Endothelial cell of umbilical vein (primary cell): ENCODE results near the gene MEF2D. TPM values are rescaled to one million over a fixed set of nuclear protein-coding genes. Genes with fewer than 3 reads are reported as not detected.

ENCODE experiments used
- BruUV-seq: library from RNA; stranded (reverse); fragments of 400-500 nt; replicated peaks from 2 replicates; lab custom pipeline; 2021; lab: Mats Ljungman, UMichigan
- CTCF ChIA-PET: fragments of 300-600, 350-600 bp; sonication (Branson Sonifier 250); formaldehyde crosslinking; loops from one replicate; lab custom pipeline; 2021; ENCODE audit warnings: antibody characterized with exemption, inconsistent platforms; lab: Charles Lee
- POLR2A ChIA-PET: fragments of 300-600, 350-600 bp; sonication (Branson Sonifier 250); formaldehyde crosslinking; loops from one replicate; lab custom pipeline; 2021; ENCODE audit warnings: antibody characterized with exemption, inconsistent platforms; lab: Charles Lee
- DNase-seq: peaks from one replicate; pipeline ENCODE4 v3.0.0-alpha.2; 2011; ENCODE audit warnings: low read depth, low spot score
- FAIRE-seq: peaks from 2 replicates; lab custom pipeline; 2011; peaks lifted over from hg19 to GRCh38; lab: Jason Lieb, UNC
- H2AFZ ChIP-seq: 2 replicates; pipeline ENCODE4 v1.6.0; 2012; ENCODE audit warnings: low read depth, low read length, control low read depth, inconsistent platforms
- H3K27ac ChIP-seq: 2 replicates; pipeline ENCODE4 v1.5.1; 2011; ENCODE audit warnings: low read depth, mild to moderate bottlenecking, control low read depth, low read length, moderate library complexity; ENCODE audit not compliant: insufficient read depth
- H3K27me3 ChIP-seq, 2 experiments: 2 replicates each; pipeline versions ENCODE4 v1.6.0 to v1.6.1; 2011; ENCODE audit warnings: low read length in 2 of 2, mixed read lengths in 1 of 2; ENCODE audit not compliant: control insufficient read depth in 2 of 2, insufficient read depth in 2 of 2
- H3K36me3 ChIP-seq, 2 experiments: 2 replicates in 1 of 2; 3 replicates in 1 of 2; pipeline ENCODE4 v1.5.1; 2011; ENCODE audit warnings: low read length in 2 of 2, mild to moderate bottlenecking in 1 of 2, moderate library complexity in 1 of 2; ENCODE audit not compliant: control insufficient read depth in 2 of 2, insufficient read depth in 2 of 2; ENCODE audit errors: extremely low read depth in 1 of 2
- H3K4me1 ChIP-seq: 3 replicates; pipeline ENCODE4 v1.5.1; 2011; ENCODE audit warnings: mild to moderate bottlenecking, low read length; ENCODE audit not compliant: control insufficient read depth, insufficient read depth; ENCODE audit errors: extremely low read depth
- H3K4me2 ChIP-seq: 2 replicates; pipeline ENCODE4 v1.6.1; 2011; ENCODE audit warnings: low read length, control low read depth, mixed read lengths; ENCODE audit not compliant: insufficient read depth
- H3K4me3 ChIP-seq, 3 experiments: fragments of 200-600 bp in 1 of 3; sonication (generic), shearing (Covaris generic) in 1 of 3; replicated peaks in 1 of 3; 2 replicates each; pipeline ENCODE4 v1.5.1; 2011 to 2016; ENCODE audit warnings: control low read depth in 3 of 3, low read length in 3 of 3, mild to moderate bottlenecking in 2 of 3, inconsistent platforms in 1 of 3, low read depth in 1 of 3, moderate library complexity in 1 of 3; ENCODE audit not compliant: insufficient read depth in 1 of 3
- H3K79me2 ChIP-seq: 2 replicates; pipeline ENCODE4 v1.6.0; 2012; ENCODE audit warnings: low read length, inconsistent platforms; ENCODE audit not compliant: control insufficient read depth, insufficient read depth
- H3K9ac ChIP-seq: replicated peaks from 2 replicates; pipeline ENCODE3; 2011; ENCODE audit warnings: low read length, control low read depth; ENCODE audit not compliant: insufficient read depth; ENCODE audit errors: extremely low read depth
- H3K9me1 ChIP-seq: replicated peaks from 3 replicates; pipeline ENCODE4 v1.6.0; 2011; ENCODE audit warnings: mild to moderate bottlenecking, low read length; ENCODE audit not compliant: control insufficient read depth, insufficient read depth; ENCODE audit errors: extremely low read depth
- H3K9me3 ChIP-seq: replicated peaks from 2 replicates; pipeline ENCODE4 v1.5.1; 2012; ENCODE audit warnings: low read length, inconsistent platforms; ENCODE audit not compliant: control insufficient read depth, insufficient read depth
- H4K20me1 ChIP-seq: replicated peaks from 2 replicates; pipeline ENCODE3; 2011; ENCODE audit warnings: mild to moderate bottlenecking, low read length; ENCODE audit not compliant: control insufficient read depth, insufficient read depth; ENCODE audit errors: extremely low read depth
- EZH2 ChIP-seq: IDR thresholded peaks from 2 replicates; pipeline ENCODE4 v1.6.1; 2012; ENCODE audit warnings: borderline replicate concordance, low read depth, mild to moderate bottlenecking, moderate library complexity, low read length, inconsistent platforms; ENCODE audit not compliant: severe bottlenecking
- FOS ChIP-seq: IDR thresholded peaks from 2 replicates; pipeline ENCODE4 v1.6.1; 2011; ENCODE audit warnings: mild to moderate bottlenecking, low read length, moderate library complexity, borderline replicate concordance; ENCODE audit not compliant: insufficient read depth
- GATA2 ChIP-seq: IDR thresholded peaks from 2 replicates; pipeline ENCODE4 v1.7.0; 2011; ENCODE audit warnings: low read depth, mild to moderate bottlenecking, moderate library complexity, mixed read lengths, low read length; ENCODE audit not compliant: insufficient read length, insufficient read depth
- JUN ChIP-seq: IDR thresholded peaks from 2 replicates; pipeline ENCODE4 v1.6.1; 2011; ENCODE audit warnings: borderline replicate concordance, low read depth; ENCODE audit not compliant: insufficient read length, insufficient read depth
- MYC ChIP-seq: IDR thresholded peaks from one replicate; pipeline ENCODE4 v1.6.1; 2011; ENCODE audit warnings: mild to moderate bottlenecking, low read depth, low read length
- POLR2A ChIP-seq: IDR thresholded peaks from 2 replicates; pipeline ENCODE4 v1.6.1; 2012; ENCODE audit warnings: low read depth, mild to moderate bottlenecking, control low read depth, low read length
- POLR2AphosphoS5 ChIP-seq: IDR thresholded peaks from 2 replicates; pipeline ENCODE4 v1.6.1; 2012; ENCODE audit warnings: low read depth, mild to moderate bottlenecking, control low read depth, low read length, moderate library complexity; ENCODE audit not compliant: insufficient read depth
- dilution Hi-C: fragments of 300-500 bp; cut with MboI; formaldehyde crosslinking; loops from one replicate; pipeline ENCODE4 v1.15.0; 2019; ENCODE audit warnings: low sequenced_read_pairs; ENCODE audit not compliant: extremely low pct_ligation_motif_present
- intact Hi-C: fragments of 100-400 bp; cut with micrococcal nuclease; formaldehyde crosslinking; loops from one replicate; pipeline ENCODE4 v1.10.0; 2022
- polyA plus RNA-seq, 4 experiments: library from polyadenylated mRNA; depleted of rRNA in 3 of 4; stranded (reverse) in 3 of 4; unstranded in 1 of 4; fragments of >200 nt; gene quantifications; 2 replicates each; pipeline versions ENCODE4 v1.2.1 to v1.2.3, GENCODE V29; 2011 to 2012; ENCODE audit warnings: missing spikeins in 1 of 4
- total RNA-seq: library from RNA; stranded (reverse); gene quantifications from 2 replicates; pipeline ENCODE4 v1.2.3, GENCODE V29; 2021
- TF ChIP-seq, protein P1 (sequence below): IDR thresholded peaks from 2 replicates; pipeline ENCODE4 v1.6.1; 2011; ENCODE audit not compliant: insufficient read depth, insufficient read length
- TF ChIP-seq, protein P2 (sequence below), 2 donors: IDR thresholded peaks; 1 replicate in 1 of 2; 2 replicates in 1 of 2; pipeline ENCODE4 v1.5.1; 2011; ENCODE audit warnings: low read length in 2 of 2, mild to moderate bottlenecking in 2 of 2, moderate library complexity in 2 of 2, control low read depth in 1 of 2, inconsistent platforms in 1 of 2, low read depth in 1 of 2; ENCODE audit not compliant: insufficient read depth in 1 of 2; ENCODE audit errors: extremely low read depth in 1 of 2

Gene MEF2D
- total and polyA plus RNA-seq, 2 donors (not counting 3 experiments of a cell fraction or from before 2014, with no cell fraction given), result 45.4 to 52.2 TPM

DNA sequence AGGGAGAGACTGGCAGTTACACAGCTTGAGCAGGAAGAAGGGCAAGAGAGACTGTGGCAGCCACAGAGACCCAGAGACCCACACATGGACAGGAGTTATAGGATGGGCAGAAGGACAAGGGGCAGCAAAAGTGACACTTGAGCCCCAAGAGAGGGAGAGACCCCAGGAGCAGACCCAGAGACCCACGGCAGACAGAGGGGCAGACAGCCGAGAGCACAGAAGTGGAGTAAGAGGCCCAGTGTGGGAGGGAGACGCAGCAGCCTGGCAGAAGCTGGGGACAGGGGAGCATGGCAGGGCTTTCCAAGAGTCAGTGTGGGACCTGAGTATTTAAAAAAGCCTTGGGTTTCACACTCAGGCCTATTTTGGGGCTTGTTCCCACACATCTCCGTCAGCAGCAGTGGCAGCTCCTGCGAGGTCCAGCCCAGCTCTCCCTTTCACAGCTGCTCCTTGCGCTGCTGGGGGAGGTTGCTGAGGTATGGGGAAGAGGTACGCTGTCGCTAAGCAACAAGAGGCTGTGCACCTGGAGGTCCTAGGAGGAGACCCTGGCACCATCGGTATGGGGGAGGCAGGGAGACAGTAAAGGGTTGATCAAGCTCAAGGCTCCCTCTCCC, 9.0 kb upstream of the MEF2D start:
- ChIA-PET POLR2A (no interaction called here), CTCF (interaction anchor here (1.3 to 3.7 kb wide), 3 partner anchors 9 to 29 kb away, joined by 5 to 16 read pairs (median 5); partner anchors contain the start of gene MEF2D)
- Histone ChIP-seq H3K79me2 (no peaks in the 10 kb centered on the region), H3K9ac (no peak overlapping the region), H4K20me1 (no peaks in the 10 kb centered on the region), H3K4me1 (peaks cover 6% of the 10 kb centered on the region), H3K4me2 (no peak overlapping the region), H2AFZ (no peak overlapping the region), H3K4me3 (no peak overlapping the region), H3K27ac (no peak overlapping the region), H3K9me1 (no peaks in the 10 kb centered on the region), H3K9me3 (no peaks in the 10 kb centered on the region), H3K27me3 (peaks cover 0 to 3% of the 10 kb centered on the region in 2 experiments), H3K36me3 (no peaks in the 10 kb centered on the region)
- no TSS peak for BruUV-seq
- FAIRE-seq (no peak), DNase-seq (no peak)
- intact Hi-C loops, result loop anchor here (10.0 kb wide), 1 partner anchor 385 kb away; the partner anchor contains the start of gene PEAR1
- dilution Hi-C loops, result no loop called here
- TF ChIP-seq FOS (no peak), JUN (no peak), POLR2AphosphoS5 (no peak), GATA2 (no peak), MYC (no peak), EZH2 (no peak), POLR2A (no peak)
- TF ChIP-seq, protein P1, sequence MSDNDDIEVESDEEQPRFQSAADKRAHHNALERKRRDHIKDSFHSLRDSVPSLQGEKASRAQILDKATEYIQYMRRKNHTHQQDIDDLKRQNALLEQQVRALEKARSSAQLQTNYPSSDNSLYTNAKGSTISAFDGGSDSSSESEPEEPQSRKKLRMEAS, result no peak
- TF ChIP-seq, protein P2, sequence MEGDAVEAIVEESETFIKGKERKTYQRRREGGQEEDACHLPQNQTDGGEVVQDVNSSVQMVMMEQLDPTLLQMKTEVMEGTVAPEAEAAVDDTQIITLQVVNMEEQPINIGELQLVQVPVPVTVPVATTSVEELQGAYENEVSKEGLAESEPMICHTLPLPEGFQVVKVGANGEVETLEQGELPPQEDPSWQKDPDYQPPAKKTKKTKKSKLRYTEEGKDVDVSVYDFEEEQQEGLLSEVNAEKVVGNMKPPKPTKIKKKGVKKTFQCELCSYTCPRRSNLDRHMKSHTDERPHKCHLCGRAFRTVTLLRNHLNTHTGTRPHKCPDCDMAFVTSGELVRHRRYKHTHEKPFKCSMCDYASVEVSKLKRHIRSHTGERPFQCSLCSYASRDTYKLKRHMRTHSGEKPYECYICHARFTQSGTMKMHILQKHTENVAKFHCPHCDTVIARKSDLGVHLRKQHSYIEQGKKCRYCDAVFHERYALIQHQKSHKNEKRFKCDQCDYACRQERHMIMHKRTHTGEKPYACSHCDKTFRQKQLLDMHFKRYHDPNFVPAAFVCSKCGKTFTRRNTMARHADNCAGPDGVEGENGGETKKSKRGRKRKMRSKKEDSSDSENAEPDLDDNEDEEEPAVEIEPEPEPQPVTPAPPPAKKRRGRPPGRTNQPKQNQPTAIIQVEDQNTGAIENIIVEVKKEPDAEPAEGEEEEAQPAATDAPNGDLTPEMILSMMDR (IDR thresholded peaks at IDR 0.05; ENCODE audit: extremely low read depth in 1 of 2, insufficient read depth in 1 of 2, low read depth in 1 of 2, low read length in 2 of 2), result no peak
